Mesendoderm (in vitro differentiated cells): ENCODE results near the gene IFI35.
"Not testable (repeated sequence)": the region's sequence is repeated elsewhere in the genome, so short reads cannot be mapped to it uniquely, and the experiment has no call there.

Experiments
- DNase-seq: peaks from one replicate; pipeline ENCODE4 v3.0.0; 2013
- H2AK5ac ChIP-seq: 2 replicates; pipeline ENCODE4 v1.6.1; 2013; ENCODE audit warnings: low read length, inconsistent platforms
- H2BK120ac ChIP-seq: 2 replicates; pipeline ENCODE4 v1.6.1; 2013; ENCODE audit warnings: low read depth, mild to moderate bottlenecking, low read length, moderate library complexity, mixed read lengths
- H2BK15ac ChIP-seq: replicated peaks from 2 replicates; pipeline ENCODE4 v1.6.1; 2013; ENCODE audit warnings: low read depth, mild to moderate bottlenecking, moderate library complexity
- H2BK5ac ChIP-seq: 2 replicates; pipeline ENCODE4 v1.6.1; 2013; ENCODE audit warnings: low read length, inconsistent platforms
- H3K18ac ChIP-seq: 2 replicates; pipeline ENCODE4 v1.6.1; 2013; ENCODE audit warnings: mild to moderate bottlenecking, low read length, mixed read lengths
- H3K23ac ChIP-seq: one replicate; pipeline ENCODE4 v1.6.1; 2013; ENCODE audit warnings: low read length
- H3K27ac ChIP-seq: 2 replicates; pipeline ENCODE4 v1.5.1; 2013; ENCODE audit warnings: low read depth, mild to moderate bottlenecking, inconsistent platforms, low read length, moderate library complexity
- H3K27me3 ChIP-seq: 2 replicates; pipeline ENCODE4 v1.6.1; 2013; ENCODE audit warnings: low read length, control low read depth, mild to moderate bottlenecking, inconsistent platforms; ENCODE audit not compliant: insufficient read depth, poor library complexity
- H3K36me3 ChIP-seq: 2 replicates; pipeline ENCODE4 v1.6.1; 2013; ENCODE audit warnings: low read length, inconsistent platforms; ENCODE audit not compliant: control insufficient read depth, insufficient read depth
- H3K4ac ChIP-seq: one replicate; pipeline ENCODE4 v1.6.1; 2013; ENCODE audit warnings: low read depth, mild to moderate bottlenecking, low read length, moderate library complexity
- H3K4me1 ChIP-seq: 2 replicates; pipeline ENCODE4 v1.6.1; 2013; ENCODE audit warnings: low read depth, low read length, inconsistent platforms; ENCODE audit not compliant: control insufficient read depth
- H3K4me2 ChIP-seq: 2 replicates; pipeline ENCODE4 v1.6.1; 2013; ENCODE audit warnings: low read length
- H3K4me3 ChIP-seq: 2 replicates; pipeline ENCODE4 v1.5.1; 2013; ENCODE audit warnings: mild to moderate bottlenecking, low read length
- H3K56ac ChIP-seq: one replicate; pipeline ENCODE4 v1.6.1; 2013; ENCODE audit warnings: low read length
- H3K79me1 ChIP-seq: 2 replicates; pipeline ENCODE4 v1.6.1; 2013; ENCODE audit warnings: low read length, inconsistent platforms
- H3K79me2 ChIP-seq: 2 replicates; pipeline ENCODE4 v1.6.1; 2013; ENCODE audit warnings: mild to moderate bottlenecking, low read length; ENCODE audit not compliant: control insufficient read depth, insufficient read depth
- H3K9ac ChIP-seq: 2 replicates; pipeline ENCODE4 v1.6.1; 2013; ENCODE audit warnings: low read length, inconsistent platforms
- H4K5ac ChIP-seq: one replicate; pipeline ENCODE4 v1.6.1; 2013; ENCODE audit warnings: low read length
- H4K8ac ChIP-seq: one replicate; pipeline ENCODE4 v1.6.1; 2013; ENCODE audit warnings: low read depth, mild to moderate bottlenecking, control low read depth, low read length, moderate library complexity
- WGBS: extraction: QIAGEN DNeasy Blood & Tissue Kit; methylation state at CpG from one replicate; pipeline ENCODE4 v1.1.7; 2013; ENCODE audit warnings: low lambda C conversion rate, missing lambda C conversion rate; ENCODE audit not compliant: insufficient coverage; ENCODE audit errors: extremely low coverage; 5-methylcytosine and 5-hydroxymethylcytosine counted together

Gene IFI35

DNA sequence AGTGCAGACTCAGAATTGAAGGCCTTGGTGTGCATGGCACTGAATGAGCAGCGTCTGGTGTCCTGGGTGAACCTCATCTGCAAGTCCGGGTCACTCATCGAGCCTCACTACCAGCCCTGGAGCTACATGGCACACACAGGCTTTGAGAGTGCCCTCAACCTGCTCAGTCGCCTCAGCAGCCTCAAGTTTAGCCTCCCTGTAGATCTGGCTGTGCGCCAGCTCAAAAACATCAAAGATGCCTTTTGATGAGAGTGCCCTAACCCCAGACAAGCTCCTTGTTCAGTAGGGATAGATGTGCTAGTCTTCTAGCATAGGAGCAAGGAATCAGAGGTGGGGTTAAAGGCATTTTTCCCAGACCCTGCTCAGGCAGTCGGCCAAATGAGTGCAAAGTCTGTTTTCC lies 15.1 kb upstream of the IFI35 start:
- Histone ChIP-seq H3K18ac (no peak overlapping the region), H4K8ac (no peak overlapping the region), H3K4me1 (no peaks in the 10 kb centered on the region), H3K56ac (no peak overlapping the region), H3K27ac (no peak overlapping the region), H3K9ac (no peak overlapping the region), H2AK5ac (no peak overlapping the region), H3K4me3 (no peak overlapping the region), H2BK15ac (no peak overlapping the region), H2BK5ac (no peak overlapping the region), H3K27me3 (no peaks in the 10 kb centered on the region), H3K4me2 (no peak overlapping the region), H3K79me1 (no peaks in the 10 kb centered on the region), H3K36me3 (peaks cover 15% of the 10 kb centered on the region), H3K79me2 (no peaks in the 10 kb centered on the region), H3K4ac (no peak overlapping the region), H2BK120ac (no peak overlapping the region), H3K23ac (no peak overlapping the region), H4K5ac (no peak overlapping the region)
- WGBS: no CpG with 5 or more reads among the region's 6 CpGs
- DNase-seq: no peak

DNA sequence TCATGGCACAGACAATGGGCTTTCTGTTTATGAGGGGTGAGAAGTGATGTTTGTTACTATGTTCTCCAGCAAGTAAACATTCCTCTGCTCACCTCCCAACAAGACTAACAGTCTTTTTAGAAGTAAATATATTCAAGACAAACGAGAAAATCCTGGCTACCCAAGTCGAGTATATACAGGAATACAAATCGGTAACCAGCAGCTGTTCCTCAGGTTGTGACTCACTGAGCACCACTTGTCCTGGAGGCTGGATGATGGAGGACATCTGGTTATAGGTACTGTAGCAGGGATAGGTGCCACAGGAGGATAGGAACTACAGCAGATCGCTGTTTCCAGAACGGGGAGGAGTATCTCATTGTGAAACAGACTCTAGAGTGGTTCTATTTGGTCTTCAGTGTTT lies 13.7 kb upstream of the IFI35 start:
- H3K9ac ChIP-seq: no peak overlapping the region
- DNase-seq: no peak
- H3K18ac ChIP-seq: no peak overlapping the region
- H2BK120ac ChIP-seq: no peak overlapping the region
- H3K4me3 ChIP-seq: no peak overlapping the region
- no peak overlapping the region for H2AK5ac ChIP-seq
- no peak overlapping the region for H4K8ac ChIP-seq
- WGBS: no CpG with 5 or more reads among the region's 5 CpGs
- H3K4ac ChIP-seq: no peak overlapping the region
- H4K5ac ChIP-seq: no peak overlapping the region
- H3K56ac ChIP-seq: no peak overlapping the region
- no peaks in the 10 kb centered on the region for H3K27me3 ChIP-seq
- peaks cover 13% of the 10 kb centered on the region for H3K36me3 ChIP-seq
- H3K27ac ChIP-seq: no peak overlapping the region
- H3K4me2 ChIP-seq: no peak overlapping the region
- H2BK5ac ChIP-seq: no peak overlapping the region
- H3K4me1 ChIP-seq: no peaks in the 10 kb centered on the region
- no peaks in the 10 kb centered on the region for H3K79me1 ChIP-seq
- no peak overlapping the region for H2BK15ac ChIP-seq
- no peaks in the 10 kb centered on the region for H3K79me2 ChIP-seq
- H3K23ac ChIP-seq: no peak overlapping the region

DNA sequence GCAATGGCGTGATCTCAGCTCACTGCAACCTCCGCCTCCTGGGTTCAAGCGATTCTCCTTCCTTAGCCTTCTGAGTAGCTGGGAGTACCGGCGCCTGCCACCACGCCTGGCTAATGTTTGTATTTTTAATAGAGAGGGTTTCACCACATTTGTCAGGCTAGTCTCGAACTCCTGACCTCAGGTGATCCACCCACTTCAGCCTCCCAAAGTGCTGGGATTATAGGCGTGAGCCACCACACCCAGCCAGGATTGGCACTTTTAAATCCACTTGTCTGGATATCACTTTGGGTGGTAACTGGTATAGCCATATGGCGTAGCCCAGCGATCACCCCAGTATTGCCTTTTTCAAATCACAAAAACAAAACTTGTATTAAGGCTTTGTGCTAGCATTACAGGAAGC lies 12.7 kb upstream of the IFI35 start:
- not testable (repeated sequence) for H3K18ac ChIP-seq, H2BK5ac ChIP-seq, H4K8ac ChIP-seq, H3K4me1 ChIP-seq, H3K27me3 ChIP-seq, H3K9ac ChIP-seq, H2BK15ac ChIP-seq, H3K79me1 ChIP-seq, H3K23ac ChIP-seq, H4K5ac ChIP-seq, H2AK5ac ChIP-seq, H3K56ac ChIP-seq, H3K27ac ChIP-seq, H3K4ac ChIP-seq, DNase-seq, H3K4me2 ChIP-seq, H2BK120ac ChIP-seq, H3K79me2 ChIP-seq, H3K4me3 ChIP-seq
- no CpG with 5 or more reads among the region's 10 CpGs for WGBS
- peaks cover 13% of the 10 kb centered on the region for H3K36me3 ChIP-seq

DNA sequence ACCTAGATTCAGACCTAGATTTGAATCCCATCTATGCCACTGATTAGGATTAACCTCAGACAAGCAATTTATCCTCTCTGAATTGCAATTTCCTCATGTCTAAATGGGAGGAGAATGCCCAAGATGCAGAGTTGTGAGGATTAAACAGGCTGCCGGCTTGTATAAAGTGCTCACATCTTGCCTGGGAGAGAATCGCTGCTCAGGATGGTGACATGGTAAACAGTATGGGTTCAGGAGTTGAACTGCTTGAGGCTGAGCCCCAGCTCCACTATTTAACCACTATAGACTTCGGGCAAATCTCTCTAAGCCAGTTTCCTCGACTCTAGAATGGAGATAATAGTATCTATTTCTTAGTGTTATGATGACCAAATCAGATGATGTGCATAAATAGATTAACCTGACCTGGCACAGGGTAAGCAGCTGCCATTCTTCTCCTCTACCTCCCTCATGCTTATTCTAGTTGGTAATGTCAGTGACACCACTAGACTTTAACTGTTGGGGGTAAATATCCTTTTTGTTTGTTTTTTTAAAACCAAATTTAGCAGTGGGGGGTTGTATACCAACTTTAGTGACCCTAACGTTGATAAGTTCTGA lies 9.1 kb upstream of the IFI35 start:
- H2BK15ac ChIP-seq: no peak overlapping the region
- H2BK120ac ChIP-seq: no peak overlapping the region
- no peak overlapping the region for H3K4me3 ChIP-seq
- H3K36me3 ChIP-seq: peaks cover 10% of the 10 kb centered on the region
- no peaks in the 10 kb centered on the region for H3K4me1 ChIP-seq
- no peak overlapping the region for H3K27ac ChIP-seq
- H3K23ac ChIP-seq: no peak overlapping the region
- H3K79me2 ChIP-seq: peaks cover 19% of the 10 kb centered on the region
- no peak overlapping the region for H4K5ac ChIP-seq
- no peak overlapping the region for H3K4ac ChIP-seq
- H3K79me1 ChIP-seq: peaks cover 2% of the 10 kb centered on the region
- H4K8ac ChIP-seq: no peak overlapping the region
- no peak overlapping the region for H2AK5ac ChIP-seq
- H3K27me3 ChIP-seq: no peaks in the 10 kb centered on the region
- no peak overlapping the region for H2BK5ac ChIP-seq
- H3K4me2 ChIP-seq: peak overlapping the region; percentile 26
- DNase-seq: no peak
- no CpG with 5 or more reads among the region's 5 CpGs for WGBS
- peak overlapping the region; percentile 63 for H3K56ac ChIP-seq
- H3K18ac ChIP-seq: no peak overlapping the region
- H3K9ac ChIP-seq: peak overlapping the region; percentile 23

- Histone ChIP-seq H3K79me1 (peaks cover 2% of the 10 kb centered on the region), H3K4me2 (peak within 1 kb of the TSS; percentile 39), H2AK5ac (no peak within 1 kb of the TSS), H3K27me3 (no peaks in the 10 kb centered on the region), H3K4me1 (no peaks in the 10 kb centered on the region), H4K5ac (no peak within 1 kb of the TSS), H3K36me3 (peaks cover 6% of the 10 kb centered on the region), H3K23ac (no peak within 1 kb of the TSS), H4K8ac (peak within 1 kb of the TSS; percentile 83), H3K79me2 (peaks cover 19% of the 10 kb centered on the region), H2BK5ac (no peak within 1 kb of the TSS), H3K27ac (peak within 1 kb of the TSS; percentile 67), H3K4ac (peak within 1 kb of the TSS; percentile 92), H2BK120ac (no peak within 1 kb of the TSS), H3K18ac (peak within 1 kb of the TSS; percentile 80), H3K9ac (peak within 1 kb of the TSS; percentile 94), H2BK15ac (no peak within 1 kb of the TSS), H3K56ac (peak within 1 kb of the TSS; percentile 93), H3K4me3 (peak within 1 kb of the TSS; percentile 88)
- DNase-seq: peak; percentile 100
- WGBS: no CpG with 5 or more reads among the region's 49 CpGs
Observed at GRCh38 chr17:42997984-42998938, 8.3 kb upstream of the IFI35 start, which contains the start of gene RPL27. Gene RPL27, plus strand, starts transcription at chr17:42998419. Its CDS starts 332 bp downstream, at chr17:42998751.
